ENCODE results near the gene ANO1.
"Not testable (repeated sequence)": the region's sequence is repeated elsewhere in the genome, so short reads cannot be mapped to it uniquely, and the experiment has no call there.

ANO1 gene

DNA sequence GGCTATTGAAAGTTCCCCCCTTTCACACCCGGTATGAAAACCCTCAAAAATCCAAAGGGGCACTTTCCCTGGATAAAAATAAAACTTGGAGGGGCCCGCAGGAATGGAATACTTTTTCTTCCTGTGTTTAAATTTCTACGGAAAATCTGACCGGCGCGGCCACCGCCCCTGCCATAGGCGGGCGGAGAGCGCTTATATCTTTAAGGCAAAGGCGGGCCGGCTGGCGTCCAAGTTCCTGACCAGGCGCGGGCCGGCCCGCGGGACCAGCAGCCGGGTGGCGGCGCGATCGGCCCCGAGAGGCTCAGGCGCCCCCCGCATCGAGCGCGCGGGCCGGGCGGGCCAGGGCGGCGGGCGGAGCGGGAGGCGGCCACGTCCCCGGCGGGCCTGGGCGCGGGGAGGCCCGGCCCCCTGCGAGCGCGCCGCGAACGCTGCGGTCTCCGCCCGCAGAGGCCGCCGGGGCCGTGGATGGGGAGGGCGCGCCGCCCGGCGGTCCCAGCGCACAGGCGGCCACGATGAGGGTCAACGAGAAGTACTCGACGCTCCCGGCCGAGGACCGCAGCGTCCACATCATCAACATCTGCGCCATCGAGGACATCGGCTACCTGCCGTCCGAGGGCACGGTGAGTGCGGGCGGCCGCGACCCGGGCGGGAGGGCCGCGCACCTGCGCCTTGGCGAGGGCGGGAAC, at the start of gene ANO1:
ANO1 (plus strand) TSS at position 223 of the 686 bp plus-strand sequence; CDS start at position 513, 290 bp downstream.
- no peak for DNase-seq

DNA sequence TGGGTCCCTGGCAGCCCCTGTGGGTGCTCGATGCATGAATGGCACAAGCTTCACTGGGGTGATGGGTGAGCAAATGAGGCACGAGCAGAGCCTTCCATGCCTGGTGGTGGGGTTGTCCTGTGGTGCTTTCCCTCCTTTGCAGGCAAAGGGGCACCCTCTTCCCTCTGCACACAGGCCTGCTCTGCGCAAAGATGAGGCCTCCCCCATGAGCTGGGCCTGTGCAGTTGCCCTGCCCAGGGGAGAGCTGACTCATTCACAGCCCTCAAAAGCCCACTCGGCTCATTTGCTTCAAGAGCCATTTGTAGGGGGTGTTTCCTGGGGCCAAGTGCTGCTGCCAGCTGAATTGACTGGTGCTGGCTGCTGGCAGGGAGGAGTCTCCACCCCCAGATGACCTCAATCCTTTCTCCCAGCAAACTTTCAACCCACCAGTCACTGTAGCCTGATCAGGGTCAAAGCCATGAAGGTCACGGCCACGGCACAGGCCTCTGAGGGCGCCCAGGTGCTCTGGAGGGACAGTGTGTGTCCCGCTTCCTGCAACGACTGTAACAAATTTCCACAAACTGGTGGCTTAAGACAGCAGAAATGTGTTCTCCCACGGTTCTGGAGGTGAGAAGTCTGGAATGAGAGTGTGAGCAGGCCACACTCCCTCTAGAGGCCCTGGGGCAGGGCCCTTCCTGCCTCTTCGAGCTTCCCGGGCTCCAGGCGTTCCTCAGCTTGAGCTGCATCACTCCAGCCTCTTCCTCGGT, 48.8 kb upstream of the ANO1 start:
- no peak for DNase-seq

GRCh38 chr11:70029861-70030380, 48.2 kb upstream of the ANO1 start:
- DNase-seq = no peak

DNA sequence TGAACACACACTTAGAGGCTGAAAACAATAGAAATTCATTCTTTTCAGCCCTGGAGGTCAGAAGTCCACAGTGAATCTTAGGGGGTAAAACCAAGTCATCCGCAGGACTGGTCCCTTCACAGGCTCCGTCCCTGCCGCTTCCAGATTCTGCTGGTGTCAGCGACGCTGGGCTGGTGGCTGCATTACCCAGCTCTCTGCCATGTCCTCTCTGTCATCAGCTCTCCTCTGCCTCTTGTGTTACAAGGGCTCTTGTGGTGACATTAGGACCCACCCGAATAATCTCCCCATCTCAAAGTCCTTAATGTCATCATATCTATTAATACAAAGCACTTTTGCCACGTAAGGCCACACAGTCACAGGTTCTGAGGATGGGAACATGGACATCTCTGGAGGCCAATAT, 47.7 kb upstream of the ANO1 start:
- DNase-seq = no peak

DNA sequence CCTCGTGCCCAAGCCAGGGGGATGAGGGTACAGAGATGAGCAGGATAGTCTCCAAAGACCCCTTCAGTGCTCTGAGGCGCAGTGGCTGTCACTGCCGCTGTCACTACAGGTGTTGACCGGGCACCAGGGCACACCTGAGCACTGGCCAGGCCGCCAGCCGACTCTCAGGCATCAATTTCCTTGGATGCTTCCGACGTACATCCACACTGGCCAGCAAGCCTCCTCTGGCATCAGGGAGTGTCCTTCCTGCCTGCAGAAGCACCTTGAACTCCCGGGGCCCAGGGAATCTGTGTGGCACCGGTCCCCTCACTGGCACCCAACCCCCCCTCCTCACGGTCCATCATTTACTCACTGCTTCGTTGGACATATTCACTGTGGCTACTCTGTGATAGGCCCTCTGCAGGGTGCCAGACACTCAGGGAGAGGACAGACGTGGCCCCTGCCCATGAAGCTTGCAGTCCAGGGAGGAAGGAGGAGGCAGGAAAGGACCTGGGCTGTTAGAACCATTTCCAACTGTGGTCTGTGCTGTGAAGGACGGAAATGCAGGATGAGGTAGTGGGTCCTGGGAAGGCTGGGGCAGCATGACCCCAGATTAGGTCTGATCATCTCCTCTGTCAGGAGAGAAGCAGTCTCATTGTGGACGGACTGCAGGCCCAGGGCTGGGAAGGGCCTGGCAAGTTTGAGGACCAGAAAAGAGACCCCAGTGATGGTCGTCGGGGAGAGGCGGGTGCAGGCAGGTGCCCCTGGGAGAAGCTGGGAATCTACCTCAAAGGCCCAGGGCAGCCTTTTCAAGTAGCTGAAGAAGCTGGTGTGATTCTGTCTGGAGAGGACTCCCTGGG, 46.3 kb upstream of the ANO1 start:
- DNase-seq = no peak

DNA sequence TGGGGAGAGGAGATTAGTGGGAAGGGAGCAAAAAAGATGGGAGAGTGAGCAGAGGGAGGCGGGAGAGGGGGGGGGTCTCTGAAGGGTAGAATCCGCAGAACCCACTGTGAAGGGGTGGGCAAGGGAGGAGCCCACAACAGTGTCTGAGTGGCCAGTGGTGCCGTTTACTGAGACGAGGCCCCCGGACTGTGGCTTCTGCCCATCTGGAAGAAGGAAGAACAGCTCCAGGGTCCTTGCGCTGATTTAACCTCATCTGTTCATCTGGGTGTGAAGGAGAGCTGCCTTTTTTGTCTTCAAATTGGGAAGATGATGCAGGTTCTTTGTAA, 45.7 kb upstream of the ANO1 start:
- DNase-seq = no peak

- DNase-seq = no peak
Observed at GRCh38 chr11:70032943-70033710, 45.0 kb upstream of the ANO1 start.

- no peak for DNase-seq
Observed at GRCh38 chr11:70033711-70034070, 44.4 kb upstream of the ANO1 start.

- no peak for DNase-seq
Observed at GRCh38 chr11:70034740-70035365, 43.3 kb upstream of the ANO1 start.

GRCh38 chr11:70035665-70036064, 42.5 kb upstream of the ANO1 start:
- DNase-seq = not testable (repeated sequence)

GRCh38 chr11:70036971-70037882, 40.9 kb upstream of the ANO1 start:
- DNase-seq = no peak

- no peak for DNase-seq
Observed at GRCh38 chr11:70038034-70038834, 39.9 kb upstream of the ANO1 start.

DNA sequence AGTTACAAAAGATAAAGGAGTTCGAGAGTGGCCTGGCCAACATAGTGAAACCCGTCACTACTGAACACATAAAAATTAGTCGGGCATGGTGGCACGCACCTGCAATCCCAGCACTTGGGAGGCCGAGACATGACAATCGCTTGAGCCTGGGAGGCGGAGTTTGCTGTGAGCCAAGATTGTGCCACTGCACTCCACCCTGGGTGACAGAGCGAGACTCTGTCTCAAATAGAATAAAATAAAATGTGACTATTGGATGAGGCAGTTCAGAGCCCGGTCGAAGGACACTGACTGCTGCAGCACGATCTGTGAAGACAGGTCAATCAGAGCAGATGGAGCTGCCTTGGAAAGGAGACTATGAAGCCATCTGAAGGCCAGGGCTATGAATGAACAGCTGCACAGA, 37.7 kb upstream of the ANO1 start:
- DNase-seq = no peak

DNA sequence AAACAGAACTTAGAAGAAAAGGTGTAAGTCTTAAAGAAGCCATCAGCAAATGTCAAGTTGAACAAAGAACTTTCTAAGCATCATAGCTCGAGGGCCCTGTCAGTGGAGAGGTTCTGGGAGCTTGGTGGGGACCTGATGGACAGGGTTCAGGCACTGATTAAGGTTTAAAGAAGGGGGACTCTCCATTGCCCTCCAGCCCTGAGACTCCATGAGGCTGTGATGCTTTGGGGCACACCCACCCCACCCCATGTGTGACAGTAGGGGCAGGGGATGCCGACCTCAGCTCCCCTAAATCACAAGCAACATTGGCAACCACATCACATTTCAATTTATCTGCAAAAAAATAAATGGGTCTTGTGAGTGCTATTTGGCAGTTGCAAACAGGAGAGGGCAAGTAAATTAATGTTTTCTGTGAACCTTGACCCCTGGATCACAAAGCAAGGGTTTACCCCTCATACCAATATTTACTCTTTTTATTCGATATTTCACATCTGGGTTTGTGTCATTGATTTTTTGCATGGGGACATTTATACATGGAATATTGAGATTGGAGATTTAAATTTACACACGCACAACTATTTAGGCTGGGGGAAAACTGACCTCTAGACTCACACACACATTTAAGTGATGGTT, 37.1 kb upstream of the ANO1 start:
- no peak for DNase-seq

DNA sequence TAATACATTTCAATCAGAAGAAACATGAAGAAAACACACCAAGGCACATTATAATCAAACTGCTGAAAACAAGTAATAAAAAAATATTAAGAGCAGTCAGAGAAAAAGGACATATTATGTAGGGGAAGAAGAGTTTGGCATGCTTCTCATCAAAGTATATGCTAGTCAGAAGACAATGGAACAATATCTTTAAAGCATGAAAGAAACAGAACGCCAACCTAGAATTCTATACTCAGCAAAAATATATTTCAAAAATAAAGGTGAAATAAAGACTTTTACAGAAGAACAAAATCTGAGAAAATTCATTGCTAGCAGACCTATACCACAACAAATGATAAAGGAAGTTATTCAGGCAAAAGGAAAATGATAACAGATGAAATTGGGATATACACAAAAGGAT, 34.6 kb upstream of the ANO1 start:
- no peak for DNase-seq

- no peak for DNase-seq
Observed at GRCh38 chr11:70046089-70046488, 32.0 kb upstream of the ANO1 start.

DNA sequence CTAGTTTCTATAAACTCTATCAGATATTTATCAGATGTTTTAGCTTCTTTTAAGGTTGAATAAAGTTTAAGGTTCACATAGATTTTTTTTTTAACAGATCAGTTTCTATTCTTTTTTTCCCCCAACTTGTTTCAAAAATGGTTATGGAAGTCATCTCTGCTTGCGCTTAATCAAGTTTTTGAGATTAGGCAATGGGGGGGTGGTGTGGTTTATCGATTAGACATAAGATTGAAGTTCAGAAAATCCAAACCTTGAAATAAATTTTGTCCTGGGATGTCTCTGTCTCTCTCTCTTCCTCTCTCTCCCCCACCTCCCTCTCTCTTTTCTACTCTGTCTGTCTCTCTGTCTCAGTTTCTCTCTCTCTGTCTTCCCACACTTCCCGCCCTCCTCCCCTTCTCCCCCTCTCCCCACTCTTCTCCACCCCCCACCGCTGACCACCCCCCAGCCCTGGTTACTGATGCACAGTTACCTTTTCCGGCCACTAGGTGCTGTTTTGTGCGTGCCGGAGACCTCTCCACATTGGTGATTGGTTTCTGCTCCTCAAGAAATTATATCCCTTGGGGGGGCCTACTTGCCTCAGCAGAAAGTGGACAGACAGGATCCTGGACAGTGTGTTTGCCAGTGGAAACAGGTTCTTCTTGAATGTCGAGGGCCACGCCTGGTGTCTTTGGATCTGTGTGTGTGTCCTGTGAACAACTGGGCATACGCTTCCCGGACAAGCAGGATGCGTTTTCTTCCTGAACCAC, 29.7 kb upstream of the ANO1 start:
- no peak for DNase-seq

- DNase-seq = no peak
Observed at GRCh38 chr11:70049045-70049444, 29.1 kb upstream of the ANO1 start.

DNA sequence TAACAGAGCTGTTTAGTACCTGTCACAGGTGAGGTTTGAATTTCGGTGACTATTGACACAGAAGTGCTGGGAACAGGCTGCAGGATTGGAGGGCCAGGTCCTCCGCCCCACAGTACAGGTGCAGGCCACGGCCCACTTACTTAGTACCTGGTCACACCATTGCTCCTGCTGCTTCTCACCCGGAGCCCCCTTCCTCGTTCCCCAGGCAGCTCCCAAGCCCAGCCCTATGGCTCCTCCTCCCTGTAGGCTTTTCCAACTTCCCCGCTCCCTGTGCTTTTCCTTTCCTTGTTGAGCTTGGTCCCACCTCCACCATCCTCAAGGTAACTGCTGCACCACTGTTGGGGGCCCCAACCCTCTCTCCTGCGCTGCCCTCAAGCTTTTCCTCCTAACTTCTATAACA, 27.9 kb upstream of the ANO1 start:
- no peak for DNase-seq

All from NCI-H446 treated with DMSO at 0.1 percent for 48 hours (cell line).